GM06990 (cell line): ENCODE measurements around the gene FAM228B.

ENCODE experiments used
- DNase-seq: peaks from one replicate; pipeline ENCODE4 v3.0.0-alpha.2; 2011; ENCODE audit not compliant: insufficient read length; ENCODE audit errors: extremely low read depth
- H3K27me3 ChIP-seq: replicated peaks from 2 replicates; pipeline ENCODE4 v1.6.0; 2011; ENCODE audit warnings: low read length; ENCODE audit not compliant: control insufficient read depth, insufficient read depth
- H3K36me3 ChIP-seq: 2 replicates; pipeline ENCODE4 v1.5.1; 2011; ENCODE audit warnings: low read length; ENCODE audit not compliant: control insufficient read depth, insufficient read depth
- H3K4me3 ChIP-seq: replicated peaks from 2 replicates; pipeline ENCODE4 v1.5.1; 2011; ENCODE audit warnings: low read depth, mild to moderate bottlenecking, control low read depth, low read length
- CTCF ChIP-seq: IDR thresholded peaks from 2 replicates; pipeline ENCODE4 v1.5.1; 2011; ENCODE audit warnings: low read length, control low read depth, mild to moderate bottlenecking, inconsistent platforms; ENCODE audit not compliant: insufficient read depth, poor library complexity, severe bottlenecking

FAM228B gene

DNA sequence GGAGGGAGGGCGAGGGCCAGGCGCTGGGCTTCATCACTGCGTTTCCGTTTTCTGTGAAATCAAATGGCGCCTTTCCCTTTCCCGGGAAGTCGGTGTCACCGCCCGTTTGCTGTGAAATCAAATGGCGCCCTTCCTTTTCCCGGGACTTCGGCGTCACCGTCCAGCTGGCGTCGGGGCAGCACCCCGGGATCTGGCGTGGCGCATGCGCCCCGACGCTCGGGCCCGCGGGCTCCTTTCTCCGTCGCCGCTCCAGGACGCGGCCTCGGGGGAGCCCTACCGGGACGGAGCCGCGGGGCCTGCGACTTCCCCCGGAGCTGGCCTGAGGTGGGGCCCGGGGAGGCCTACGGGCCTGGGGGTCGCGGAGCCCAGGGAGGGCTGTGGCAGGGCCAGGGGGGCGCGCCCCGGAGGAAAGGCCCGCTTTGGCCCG lies 51.6 kb downstream of the FAM228B start, which contains the start of gene FAM228A:
FAM228A (plus strand) TSS at position 203 of the 427 bp plus-strand sequence. CDS start 428 bp downstream, outside the sequence.
- DNase-seq, result no peak
- Histone ChIP-seq H3K4me3 (no peak within 1 kb of the TSS), H3K36me3 (no peaks in the 10 kb centered on the region), H3K27me3 (no peaks in the 10 kb centered on the region)
- TF ChIP-seq CTCF, result no peak

DNA sequence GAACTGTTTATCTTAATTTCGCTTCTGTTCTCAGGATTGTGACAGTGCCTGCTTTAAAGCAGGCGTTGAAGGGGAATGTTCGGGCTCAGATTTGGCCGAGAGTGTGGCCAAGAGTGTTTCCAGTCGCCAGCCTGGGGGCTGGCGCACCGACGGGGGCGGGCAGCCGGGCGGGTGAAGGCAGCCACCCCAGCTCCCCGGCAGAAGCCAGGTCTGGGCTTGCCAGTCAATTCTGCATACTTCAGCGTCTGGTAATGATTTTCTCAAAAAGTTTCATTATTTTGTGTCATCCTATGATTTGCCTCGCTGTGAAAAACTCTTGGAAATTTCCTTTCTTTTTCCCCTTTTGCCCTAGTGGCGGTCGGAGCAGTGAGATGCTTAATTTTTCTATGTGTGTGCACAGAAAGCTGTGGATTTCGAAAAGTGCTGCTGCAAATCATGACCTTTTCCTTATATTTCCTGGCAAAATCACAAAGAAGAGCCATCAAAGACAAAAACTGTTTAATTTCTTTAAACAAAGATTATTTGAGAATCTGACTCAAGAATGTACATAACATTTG lies 52.4 kb downstream of the FAM228B start:
- H3K36me3 ChIP-seq, result no peaks in the 10 kb centered on the region
- no peaks in the 10 kb centered on the region for H3K27me3 ChIP-seq
- TF ChIP-seq CTCF, result no peak
- DNase-seq, result no peak
- H3K4me3 ChIP-seq, result no peak overlapping the region

DNA sequence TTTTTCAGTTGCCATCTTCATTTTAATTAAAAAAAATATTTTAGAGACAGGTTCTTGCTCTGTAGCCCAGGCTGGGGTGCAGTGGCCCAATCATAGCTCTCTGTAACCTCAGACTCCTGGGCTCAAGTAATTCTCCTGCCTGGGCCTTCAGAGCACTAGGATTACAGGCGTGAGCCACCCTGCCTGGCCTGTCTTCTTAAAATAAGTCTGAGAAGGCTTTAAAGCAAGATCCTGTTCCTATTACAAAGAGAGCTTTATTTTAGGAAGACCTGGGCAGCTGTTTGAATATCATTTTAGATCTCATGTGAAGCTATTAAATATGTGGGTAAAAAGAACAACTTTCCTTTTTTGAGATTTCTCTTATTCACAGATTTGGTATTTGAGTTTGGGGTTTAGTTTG lies 53.1 kb downstream of the FAM228B start:
- Histone ChIP-seq H3K36me3 (no peaks in the 10 kb centered on the region), H3K27me3 (no peaks in the 10 kb centered on the region), H3K4me3 (no peak overlapping the region)
- TF ChIP-seq CTCF, result no peak
- DNase-seq, result no peak

DNA sequence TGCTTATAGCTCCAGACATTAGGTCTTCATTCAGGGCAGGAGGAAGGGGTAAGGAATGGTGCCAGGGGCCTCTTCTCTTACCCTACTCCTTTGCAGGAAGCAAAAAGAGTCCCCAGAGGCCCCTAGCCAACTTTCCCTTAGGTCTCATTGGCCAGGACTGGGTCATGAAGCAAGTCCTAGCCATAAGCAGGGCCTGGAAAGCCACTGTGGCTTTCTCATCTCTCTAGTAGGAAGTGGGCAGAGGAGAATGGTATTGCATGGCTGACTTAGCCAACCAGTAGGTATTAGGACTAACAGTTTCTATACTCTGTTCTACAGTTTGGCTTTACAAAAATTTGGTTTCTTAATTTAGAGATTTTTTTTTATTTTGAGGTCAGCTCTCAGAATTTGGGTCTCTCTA lies 56.4 kb downstream of the FAM228B start:
- no peak for TF ChIP-seq CTCF
- Histone ChIP-seq H3K27me3 (no peaks in the 10 kb centered on the region), H3K36me3 (no peaks in the 10 kb centered on the region), H3K4me3 (no peak overlapping the region)
- DNase-seq, result no peak

- Histone ChIP-seq H3K4me3 (no peak overlapping the region), H3K36me3 (no peaks in the 10 kb centered on the region), H3K27me3 (no peaks in the 10 kb centered on the region)
- DNase-seq, result no peak
- no peak for TF ChIP-seq CTCF
Measured at GRCh38 chr2:24181849-24182248, 58.6 kb downstream of the FAM228B start.

GRCh38 chr2:24182507-24182906 lies 59.2 kb downstream of the FAM228B start:
- TF ChIP-seq CTCF, result no peak
- Histone ChIP-seq H3K4me3 (no peak overlapping the region), H3K36me3 (no peaks in the 10 kb centered on the region), H3K27me3 (no peaks in the 10 kb centered on the region)
- DNase-seq, result no peak
